ENCODE measurements around the gene RETREG3. TPM values are rescaled to one million over a fixed set of nuclear protein-coding genes. Genes with fewer than 3 reads are reported as not detected.
A peak's percentile ranks its signal among the peaks of the same experiment; 100 is the strongest.

RETREG3 gene
- total and polyA plus RNA-seq, 2 of the 13 experiments (the other 11 are each of a cell fraction or from before 2014, with no cell fraction given): 47.0 to 55.8 TPM

- TF ChIP-seq NR2F6 (IDR thresholded peaks at IDR 0.05) (no peak), NR2F6 (CRISPR knock-in tag; IDR thresholded peaks at IDR 0.05) (peak; percentile 13; the same call in 1 of the 2 replicates), HIC2 (CRISPR knock-in tag; IDR thresholded peaks at IDR 0.05; ENCODE audit: low read depth) (no peak), ZNF263 (CRISPR knock-in tag; IDR thresholded peaks at IDR 0.05) (0 out of 2 replicates have a peak, but pooled peaks have one; percentile 10), ZNF773 (CRISPR knock-in tag; IDR thresholded peaks at IDR 0.05; ENCODE audit: borderline replicate concordance) (no peak), UBTF (CRISPR knock-in tag; IDR thresholded peaks at IDR 0.05) (peak; percentile 2; the same call in 1 of the 2 replicates), MTF2 (CRISPR knock-in tag; IDR thresholded peaks at IDR 0.05; ENCODE audit: borderline replicate concordance) (no peak), MTERF4 (CRISPR knock-in tag; IDR thresholded peaks at IDR 0.05) (no peak), ZNF441 (CRISPR knock-in tag; IDR thresholded peaks at IDR 0.05; ENCODE audit: borderline replicate concordance) (peak; percentile 54; the same call in 1 of the 2 replicates), RBM22 (optimal IDR thresholded peaks at IDR 0.05; ENCODE audit: low read length) (peak; percentile 49), RAD21 (CRISPR knock-in tag; IDR thresholded peaks at IDR 0.05) (peak; percentile 80), TBP (CRISPR knock-in tag; IDR thresholded peaks at IDR 0.05) (no peak), ARHGAP35 (CRISPR knock-in tag; IDR thresholded peaks at IDR 0.05; ENCODE audit: borderline replicate concordance) (no peak), ZMYM4 (CRISPR knock-in tag; IDR thresholded peaks at IDR 0.05) (0 out of 2 replicates have a peak, but pooled peaks have one; percentile 1), GABPA (IDR thresholded peaks at IDR 0.05; ENCODE audit: low read depth, low read length) (0 out of 2 replicates have a peak, but pooled peaks have one; percentile 15), GABPA (CRISPR knock-in tag; IDR thresholded peaks at IDR 0.05; ENCODE audit: low read depth) (no peak), CHD4 (IDR thresholded peaks at IDR 0.05; ENCODE audit: borderline replicate concordance, low read length) (0 out of 2 replicates have a peak, but pooled peaks have one; percentile 47), ZSCAN9 (CRISPR knock-in tag; IDR thresholded peaks at IDR 0.05; ENCODE audit: borderline replicate concordance) (0 out of 2 replicates have a peak, but pooled peaks have one; percentile 4), SALL1 (CRISPR knock-in tag; IDR thresholded peaks at IDR 0.05) (peak; percentile 34; the same call in 1 of the 2 replicates), ZNF788 (CRISPR knock-in tag; IDR thresholded peaks at IDR 0.05; ENCODE audit: borderline replicate concordance) (peak; percentile 45; the same call in 1 of the 2 replicates), HOXD1 (CRISPR knock-in tag; IDR thresholded peaks at IDR 0.05) (0 out of 2 replicates have a peak, but pooled peaks have one; percentile 45), DPF2 (CRISPR knock-in tag; IDR thresholded peaks at IDR 0.05; ENCODE audit: borderline replicate concordance, low read depth) (0 out of 2 replicates have a peak, but pooled peaks have one; percentile 12), SRF (IDR thresholded peaks at IDR 0.05; ENCODE audit: low read depth, low read length) (peak; percentile 32; the same call in 1 of the 2 replicates), HNF4A (CRISPR knock-in tag; IDR thresholded peaks at IDR 0.05) (no peak), XRCC5 (optimal IDR thresholded peaks at IDR 0.05; ENCODE audit: low read length) (peak; percentile 53), ZNF20 (CRISPR knock-in tag; IDR thresholded peaks at IDR 0.05) (no peak)
- TF ChIP-seq, protein P1, sequence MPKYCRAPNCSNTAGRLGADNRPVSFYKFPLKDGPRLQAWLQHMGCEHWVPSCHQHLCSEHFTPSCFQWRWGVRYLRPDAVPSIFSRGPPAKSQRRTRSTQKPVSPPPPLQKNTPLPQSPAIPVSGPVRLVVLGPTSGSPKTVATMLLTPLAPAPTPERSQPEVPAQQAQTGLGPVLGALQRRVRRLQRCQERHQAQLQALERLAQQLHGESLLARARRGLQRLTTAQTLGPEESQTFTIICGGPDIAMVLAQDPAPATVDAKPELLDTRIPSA (CRISPR knock-in tag; IDR thresholded peaks at IDR 0.05; ENCODE audit: borderline replicate concordance): 0 out of 2 replicates have a peak, but pooled peaks have one; percentile 45
These were observed 30.8 kb downstream of the RETREG3 start (continued) for GRCh38 chr17:42578282-42578869.

All from HepG2 (cell line).